A549 (cell line): ENCODE measurements around the gene MOB4. TPM values are rescaled to one million over a fixed set of nuclear protein-coding genes. Genes with fewer than 3 reads are reported as not detected.

Experiments used
- ATAC-seq, 2 experiments: fragments of 200-7000 bp in 1 of 2; fragments of >200 bp in 1 of 2; cut with Nextera tagmentation in 1 of 2; cut with Tn5 transposase in 1 of 2; 3 replicates each; pipeline versions ENCODE4 v1.8.0 to v1.9.1; 2018 to 2020; ENCODE audit warnings: mild to moderate bottlenecking in 1 of 2, moderate library complexity in 1 of 2
- CTCF ChIA-PET: fragments of 300-600 bp; sonication (Branson Sonifier 250); formaldehyde crosslinking; extraction: SDS; loops from one replicate; lab custom pipeline; 2021; ENCODE audit warnings: antibody characterized with exemption, inconsistent platforms; lab: Yijun Ruan, JAX
- POLR2A ChIA-PET: fragments of 350-600 bp; formaldehyde crosslinking; extraction: SDS; loops from one replicate; lab custom pipeline; 2021; ENCODE audit warnings: antibody characterized with exemption, inconsistent platforms; lab: Yijun Ruan, JAX
- DNase-seq, 2 experiments: peaks; one replicate each; pipeline versions ENCODE4 v3.0.0 to v3.0.0-alpha.2; 2011 to 2016; ENCODE audit warnings: low read depth in 1 of 2, low spot score in 1 of 2
- FAIRE-seq: peaks from 2 replicates; lab custom pipeline; 2011; peaks lifted over from hg19 to GRCh38; lab: Jason Lieb, UNC
- H3K27ac ChIP-seq, 2 experiments: fragments of >200 bp; sonication (Bioruptor Twin); formaldehyde crosslinking; 3 replicates each; pipeline ENCODE4 v1.5.1; 2016 to 2017
- H3K4me1 ChIP-seq: fragments of >200 bp; sonication (Bioruptor Twin); formaldehyde crosslinking; 3 replicates; pipeline ENCODE4 v1.6.1; 2016
- H3K4me2 ChIP-seq: fragments of >200 bp; sonication (Bioruptor Twin); formaldehyde crosslinking; 3 replicates; pipeline ENCODE4 v1.6.1; 2016
- H3K4me3 ChIP-seq: fragments of >200 bp; sonication (Bioruptor Twin); formaldehyde crosslinking; 3 replicates; pipeline ENCODE4 v1.5.1; 2016
- H3K9me3 ChIP-seq: fragments of >200 bp; sonication (Bioruptor Twin); formaldehyde crosslinking; 3 replicates; pipeline ENCODE4 v1.6.1; 2016
- BHLHE40 ChIP-seq: IDR thresholded peaks from 2 replicates; pipeline ENCODE4 v1.6.1; 2012; ENCODE audit warnings: low read depth, low read length, inconsistent platforms
- CEBPB ChIP-seq, 2 experiments: fragments of >200 bp in 1 of 2; sonication (Bioruptor Twin) in 1 of 2; formaldehyde crosslinking in 1 of 2; IDR thresholded peaks; 2 replicates each; pipeline ENCODE4 v1.6.1; 2012 to 2016
- EHF ChIP-seq: fragments of 250-450 bp; sonication (Bioruptor Pico); IDR thresholded peaks from 2 replicates; pipeline ENCODE4 v1.5.0; 2020; ENCODE audit warnings: mild to moderate bottlenecking
- FOSB ChIP-seq: fragments of 250-450 bp; sonication (Bioruptor Pico); IDR thresholded peaks from 2 replicates; pipeline ENCODE4 v1.5.0; 2020; ENCODE audit warnings: mild to moderate bottlenecking, moderate library complexity
- GATA3 ChIP-seq: IDR thresholded peaks from 2 replicates; pipeline ENCODE4 v1.6.1; 2012; ENCODE audit warnings: borderline replicate concordance
- HDAC2 ChIP-seq: fragments of 200-600 bp; sonication (generic); IDR thresholded peaks from 2 replicates; pipeline ENCODE4 v1.6.1; 2016
- HEYL ChIP-seq: fragments of 250-450 bp; sonication (Bioruptor Pico); IDR thresholded peaks from 2 replicates; pipeline ENCODE4 v1.8.0; 2021; ENCODE audit warnings: mild to moderate bottlenecking, moderate library complexity
- HOXB5 ChIP-seq: fragments of 250-450 bp; sonication (Bioruptor Pico); IDR thresholded peaks from 2 replicates; pipeline ENCODE4 v1.5.0; 2020; ENCODE audit warnings: mild to moderate bottlenecking, moderate library complexity
- MAFK ChIP-seq: fragments of 450-650 bp; IDR thresholded peaks from 2 replicates; pipeline ENCODE4 v1.6.1; 2014; ENCODE audit not compliant: partially characterized antibody
- MAZ ChIP-seq: fragments of 150-350 bp; IDR thresholded peaks from 2 replicates; pipeline ENCODE4 v1.6.1; 2014; ENCODE audit warnings: antibody characterized with exemption, low read depth, low read length, borderline replicate concordance
- NR3C1 ChIP-seq: fragments of >200 bp; sonication (Bioruptor Twin); formaldehyde crosslinking; IDR thresholded peaks from 3 replicates; pipeline ENCODE4 v1.6.1; 2017
- PHF8 ChIP-seq: fragments of 200-600 bp; sonication (generic); IDR thresholded peaks from 2 replicates; pipeline ENCODE4 v1.6.1; 2016; ENCODE audit warnings: low read depth, mild to moderate bottlenecking, antibody characterized with exemption, moderate library complexity, borderline replicate concordance
- POLR2AphosphoS2 ChIP-seq: conservative IDR thresholded peaks from 2 replicates; pipeline ENCODE4 v1.6.1; 2012; ENCODE audit warnings: low read length, improper control_type of control experiment, inconsistent platforms
- RAD21 ChIP-seq, 2 experiments: fragments of >200 bp in 1 of 2; sonication (Bioruptor Twin) in 1 of 2; formaldehyde crosslinking in 1 of 2; IDR thresholded peaks in 1 of 2; conservative IDR thresholded peaks in 1 of 2; 2 replicates in 1 of 2; 3 replicates in 1 of 2; pipeline ENCODE4 v1.6.1; 2012 to 2018; ENCODE audit warnings: inconsistent platforms in 1 of 2
- RARB ChIP-seq: fragments of 250-450 bp; sonication (Bioruptor Pico); IDR thresholded peaks from 2 replicates; pipeline ENCODE4 v1.8.0; 2021; ENCODE audit warnings: mild to moderate bottlenecking, moderate library complexity
- RFX5 ChIP-seq: fragments of 450-650 bp; IDR thresholded peaks from 2 replicates; pipeline ENCODE4 v1.7.1; 2014; ENCODE audit warnings: antibody characterized with exemption, mild to moderate bottlenecking, moderate library complexity
- RNF2 ChIP-seq: fragments of 200-600 bp; sonication (generic); IDR thresholded peaks from 2 replicates; pipeline ENCODE4 v1.6.1; 2016; ENCODE audit warnings: low read depth, mild to moderate bottlenecking, antibody characterized with exemption, moderate library complexity, borderline replicate concordance
- SMC3 ChIP-seq: fragments of >200 bp; sonication (Bioruptor Twin); formaldehyde crosslinking; IDR thresholded peaks from 3 replicates; pipeline ENCODE4 v1.6.1; 2018; ENCODE audit warnings: inconsistent platforms
- SREBF2 ChIP-seq: fragments of 450-650 bp; IDR thresholded peaks from 2 replicates; pipeline ENCODE4 v1.6.1; 2014; ENCODE audit warnings: mild to moderate bottlenecking, moderate library complexity
- ZSCAN20 ChIP-seq: fragments of 250-450 bp; sonication (Bioruptor Pico); IDR thresholded peaks from 2 replicates; pipeline ENCODE4 v1.8.0; 2022; ENCODE audit warnings: mild to moderate bottlenecking, moderate library complexity
- WGBS: methylation state at CpG from one replicate; pipeline ENCODE4 v1.1.6; 2017; ENCODE audit errors: missing lambda C conversion rate; 5-methylcytosine and 5-hydroxymethylcytosine counted together
- polyA plus RNA-seq, 4 experiments: library from polyadenylated mRNA; depleted of rRNA in 3 of 4; stranded (reverse); fragments of >200 nt; fragmentation: RNase III in 1 of 4; extraction: RNeasy Plus Mini Kit Qiagen cat#74134 plus additional on column Dnase treatment in 1 of 4; gene quantifications; 2 replicates in 3 of 4; 3 replicates in 1 of 4; pipeline ENCODE4 v1.2.3, GENCODE V29; 2011 to 2017
- TF ChIP-seq, protein P1 (sequence below): fragments of 250-450 bp; sonication (Bioruptor Pico); IDR thresholded peaks from 2 replicates; pipeline ENCODE4 v1.5.0; 2020; ENCODE audit warnings: low read depth, mild to moderate bottlenecking, moderate library complexity
- TF ChIP-seq, protein P2 (sequence below): fragments of 200-600 bp; sonication (generic); IDR thresholded peaks from 2 replicates; pipeline ENCODE4 v1.6.1; 2016; ENCODE audit warnings: antibody characterized with exemption, mild to moderate bottlenecking, moderate library complexity
- TF ChIP-seq, protein P3 (sequence below): fragments of 150-350 bp; IDR thresholded peaks from 2 replicates; pipeline ENCODE4 v1.6.1; 2014; ENCODE audit warnings: low read depth, mild to moderate bottlenecking, low read length
- TF ChIP-seq, protein P4 (sequence below): fragments of 450-650 bp; IDR thresholded peaks from 2 replicates; pipeline ENCODE4 v1.6.1; 2014; ENCODE audit warnings: antibody characterized with exemption
- TF ChIP-seq, protein P5 (sequence below): IDR thresholded peaks from 2 replicates; pipeline ENCODE4 v1.6.1; 2012
- TF ChIP-seq, protein P6 (sequence below): IDR thresholded peaks from 2 replicates; pipeline ENCODE4 v1.6.1; 2012

Gene MOB4
- polyA plus RNA-seq, 2 of the 4 experiments (the other 2 are of a cell fraction) = 57.5 to 74.7 TPM

DNA sequence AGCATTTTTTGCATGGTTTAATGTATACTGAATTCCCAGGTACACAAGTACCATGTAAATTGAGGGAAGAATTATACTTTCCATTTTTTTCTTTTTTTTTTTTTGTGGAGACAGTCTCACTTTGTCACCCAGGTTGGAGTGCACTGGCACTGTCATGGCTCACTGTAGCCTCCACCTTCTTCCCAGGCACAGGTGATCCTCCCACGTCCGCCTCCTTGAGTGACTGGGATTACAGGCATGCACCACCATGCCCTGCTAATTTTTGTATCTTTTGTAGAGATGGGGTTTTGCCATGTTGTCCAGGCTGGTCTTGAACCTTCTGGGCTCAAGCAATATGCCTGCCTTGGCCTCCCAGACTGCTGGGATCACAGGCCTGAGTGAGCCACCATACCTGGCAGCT, 11.9 kb upstream of the MOB4 start:
- H3K4me2 ChIP-seq = no peak overlapping the region
- H3K27ac ChIP-seq = no peak overlapping the region
- WGBS = 100% methylated on average over 2 of the region's 2 CpGs
- DNase-seq (no peak), FAIRE-seq (no peak), ATAC-seq (no peak)
- TF ChIP-seq MAFK (no peak), HDAC2 (no peak), BHLHE40 (no peak), FOSB (CRISPR knock-in tag) (no peak), RFX5 (no peak), EHF (CRISPR knock-in tag) (no peak), HOXB5 (CRISPR knock-in tag) (no peak)
- TF ChIP-seq, protein P1, sequence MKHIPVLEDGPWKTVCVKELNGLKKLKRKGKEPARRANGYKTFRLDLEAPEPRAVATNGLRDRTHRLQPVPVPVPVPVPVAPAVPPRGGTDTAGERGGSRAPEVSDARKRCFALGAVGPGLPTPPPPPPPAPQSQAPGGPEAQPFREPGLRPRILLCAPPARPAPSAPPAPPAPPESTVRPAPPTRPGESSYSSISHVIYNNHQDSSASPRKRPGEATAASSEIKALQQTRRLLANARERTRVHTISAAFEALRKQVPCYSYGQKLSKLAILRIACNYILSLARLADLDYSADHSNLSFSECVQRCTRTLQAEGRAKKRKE (CRISPR knock-in tag) = no peak
- no peak overlapping the region for H3K4me3 ChIP-seq
- ChIA-PET CTCF (interaction anchor here (1.5 kb wide), 1 partner anchor 9 kb away, joined by 6 read pairs; no protein-coding TSS in a partner anchor), POLR2A (no interaction called here)
- H3K9me3 ChIP-seq = no peaks in the 10 kb centered on the region
- H3K4me1 ChIP-seq = peaks cover 18% of the 10 kb centered on the region; the same call in 2 of the 3 replicates

DNA sequence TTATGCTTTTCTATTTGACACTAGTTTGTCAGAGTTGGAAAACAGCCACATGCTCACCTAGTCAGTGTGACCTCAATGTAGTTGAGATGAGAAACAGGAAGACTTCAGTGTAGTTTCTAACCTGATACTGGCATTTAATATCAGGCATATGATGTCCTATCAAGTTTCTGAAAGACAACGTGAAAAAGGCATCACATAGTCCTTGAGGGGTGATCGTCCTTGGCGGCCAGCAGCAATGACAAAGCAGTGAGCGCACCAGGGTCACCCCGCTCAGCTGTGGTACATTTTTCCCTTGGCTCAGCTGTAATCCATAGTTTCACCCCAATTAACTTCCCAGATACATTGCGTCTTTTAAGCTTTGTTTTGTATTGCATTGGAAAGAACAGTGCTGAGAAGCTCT, 11.4 kb upstream of the MOB4 start:
- DNase-seq = no peak
- FAIRE-seq = no peak
- POLR2A ChIA-PET = no interaction called here

More for the DNA sequence above, 11.4 kb upstream of the MOB4 start:
- Histone ChIP-seq H3K4me2 (no peak overlapping the region), H3K4me1 (peaks cover 18% of the 10 kb centered on the region; the same call in 2 of the 3 replicates), H3K4me3 (no peak overlapping the region), H3K27ac (no peak overlapping the region), H3K9me3 (no peaks in the 10 kb centered on the region)
- WGBS = 88% methylated on average over 6 of the region's 6 CpGs
- no peak for ATAC-seq
- TF ChIP-seq, protein P2, sequence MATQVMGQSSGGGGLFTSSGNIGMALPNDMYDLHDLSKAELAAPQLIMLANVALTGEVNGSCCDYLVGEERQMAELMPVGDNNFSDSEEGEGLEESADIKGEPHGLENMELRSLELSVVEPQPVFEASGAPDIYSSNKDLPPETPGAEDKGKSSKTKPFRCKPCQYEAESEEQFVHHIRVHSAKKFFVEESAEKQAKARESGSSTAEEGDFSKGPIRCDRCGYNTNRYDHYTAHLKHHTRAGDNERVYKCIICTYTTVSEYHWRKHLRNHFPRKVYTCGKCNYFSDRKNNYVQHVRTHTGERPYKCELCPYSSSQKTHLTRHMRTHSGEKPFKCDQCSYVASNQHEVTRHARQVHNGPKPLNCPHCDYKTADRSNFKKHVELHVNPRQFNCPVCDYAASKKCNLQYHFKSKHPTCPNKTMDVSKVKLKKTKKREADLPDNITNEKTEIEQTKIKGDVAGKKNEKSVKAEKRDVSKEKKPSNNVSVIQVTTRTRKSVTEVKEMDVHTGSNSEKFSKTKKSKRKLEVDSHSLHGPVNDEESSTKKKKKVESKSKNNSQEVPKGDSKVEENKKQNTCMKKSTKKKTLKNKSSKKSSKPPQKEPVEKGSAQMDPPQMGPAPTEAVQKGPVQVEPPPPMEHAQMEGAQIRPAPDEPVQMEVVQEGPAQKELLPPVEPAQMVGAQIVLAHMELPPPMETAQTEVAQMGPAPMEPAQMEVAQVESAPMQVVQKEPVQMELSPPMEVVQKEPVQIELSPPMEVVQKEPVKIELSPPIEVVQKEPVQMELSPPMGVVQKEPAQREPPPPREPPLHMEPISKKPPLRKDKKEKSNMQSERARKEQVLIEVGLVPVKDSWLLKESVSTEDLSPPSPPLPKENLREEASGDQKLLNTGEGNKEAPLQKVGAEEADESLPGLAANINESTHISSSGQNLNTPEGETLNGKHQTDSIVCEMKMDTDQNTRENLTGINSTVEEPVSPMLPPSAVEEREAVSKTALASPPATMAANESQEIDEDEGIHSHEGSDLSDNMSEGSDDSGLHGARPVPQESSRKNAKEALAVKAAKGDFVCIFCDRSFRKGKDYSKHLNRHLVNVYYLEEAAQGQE = no peak
- no peak for TF ChIP-seq CEBPB (IDR thresholded peaks at IDR 0.05)
- TF ChIP-seq RAD21 (conservative IDR thresholded peaks at IDR 0.05 in 1 of 2, IDR thresholded peaks at IDR 0.05 in 1 of 2) = no peak
- TF ChIP-seq, protein P3, sequence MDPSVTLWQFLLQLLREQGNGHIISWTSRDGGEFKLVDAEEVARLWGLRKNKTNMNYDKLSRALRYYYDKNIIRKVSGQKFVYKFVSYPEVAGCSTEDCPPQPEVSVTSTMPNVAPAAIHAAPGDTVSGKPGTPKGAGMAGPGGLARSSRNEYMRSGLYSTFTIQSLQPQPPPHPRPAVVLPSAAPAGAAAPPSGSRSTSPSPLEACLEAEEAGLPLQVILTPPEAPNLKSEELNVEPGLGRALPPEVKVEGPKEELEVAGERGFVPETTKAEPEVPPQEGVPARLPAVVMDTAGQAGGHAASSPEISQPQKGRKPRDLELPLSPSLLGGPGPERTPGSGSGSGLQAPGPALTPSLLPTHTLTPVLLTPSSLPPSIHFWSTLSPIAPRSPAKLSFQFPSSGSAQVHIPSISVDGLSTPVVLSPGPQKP = no peak
- TF ChIP-seq PHF8 = no peak
- no peak for TF ChIP-seq SREBF2
- TF ChIP-seq EHF (CRISPR knock-in tag) = no peak
- TF ChIP-seq, protein P4, sequence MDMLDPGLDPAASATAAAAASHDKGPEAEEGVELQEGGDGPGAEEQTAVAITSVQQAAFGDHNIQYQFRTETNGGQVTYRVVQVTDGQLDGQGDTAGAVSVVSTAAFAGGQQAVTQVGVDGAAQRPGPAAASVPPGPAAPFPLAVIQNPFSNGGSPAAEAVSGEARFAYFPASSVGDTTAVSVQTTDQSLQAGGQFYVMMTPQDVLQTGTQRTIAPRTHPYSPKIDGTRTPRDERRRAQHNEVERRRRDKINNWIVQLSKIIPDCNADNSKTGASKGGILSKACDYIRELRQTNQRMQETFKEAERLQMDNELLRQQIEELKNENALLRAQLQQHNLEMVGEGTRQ = no peak
- TF ChIP-seq GATA3 = no peak
- no peak for TF ChIP-seq HEYL (CRISPR knock-in tag)
- TF ChIP-seq MAZ = no peak
- no peak for TF ChIP-seq RNF2
- no peak for TF ChIP-seq NR3C1
- no peak for TF ChIP-seq POLR2AphosphoS2
- TF ChIP-seq, protein P5, sequence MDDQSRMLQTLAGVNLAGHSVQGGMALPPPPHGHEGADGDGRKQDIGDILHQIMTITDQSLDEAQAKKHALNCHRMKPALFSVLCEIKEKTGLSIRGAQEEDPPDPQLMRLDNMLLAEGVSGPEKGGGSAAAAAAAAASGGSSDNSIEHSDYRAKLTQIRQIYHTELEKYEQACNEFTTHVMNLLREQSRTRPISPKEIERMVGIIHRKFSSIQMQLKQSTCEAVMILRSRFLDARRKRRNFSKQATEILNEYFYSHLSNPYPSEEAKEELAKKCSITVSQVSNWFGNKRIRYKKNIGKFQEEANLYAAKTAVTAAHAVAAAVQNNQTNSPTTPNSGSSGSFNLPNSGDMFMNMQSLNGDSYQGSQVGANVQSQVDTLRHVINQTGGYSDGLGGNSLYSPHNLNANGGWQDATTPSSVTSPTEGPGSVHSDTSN = no peak
- TF ChIP-seq HDAC2 = no peak
- TF ChIP-seq SMC3 = no peak
- TF ChIP-seq, protein P6, sequence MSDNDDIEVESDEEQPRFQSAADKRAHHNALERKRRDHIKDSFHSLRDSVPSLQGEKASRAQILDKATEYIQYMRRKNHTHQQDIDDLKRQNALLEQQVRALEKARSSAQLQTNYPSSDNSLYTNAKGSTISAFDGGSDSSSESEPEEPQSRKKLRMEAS = no peak
- TF ChIP-seq ZSCAN20 (CRISPR knock-in tag) = no peak
- TF ChIP-seq RARB = no peak
- CTCF ChIA-PET = interaction anchor here (1.5 kb wide), 1 partner anchor 9 kb away, joined by 6 read pairs; no protein-coding TSS in a partner anchor
